SK-N-SH (cell line): Measurements from ENCODE around the gene ADAP1. TPM values are rescaled to one million over a fixed set of nuclear protein-coding genes. Genes with fewer than 3 reads are reported as not detected.

ENCODE experiments used
- CTCF ChIA-PET: fragments of 300-600, 350-600 bp; formaldehyde crosslinking; extraction: SDS; loops from one replicate; lab custom pipeline; 2021; lab: Yijun Ruan, JAX
- POLR2A ChIA-PET: fragments of 350-600 bp; sonication (Branson Sonifier 250); formaldehyde crosslinking; extraction: SDS; loops from one replicate; lab custom pipeline; 2020; ENCODE audit warnings: antibody characterized with exemption, inconsistent platforms; lab: Yijun Ruan, JAX
- DNase-seq: peaks from one replicate; pipeline ENCODE4 v3.0.0; 2012
- H2AFZ ChIP-seq: fragments of 200-600 bp; sonication (generic); 2 replicates; pipeline ENCODE4 v1.8.1; 2016; ENCODE audit warnings: antibody characterized with exemption, mild to moderate bottlenecking, low read depth
- H3F3A ChIP-seq: fragments of 200-600 bp; sonication (generic); replicated peaks from 2 replicates; pipeline ENCODE3; 2016; ENCODE audit warnings: antibody characterized with exemption, mild to moderate bottlenecking; ENCODE audit not compliant: insufficient read depth
- H3K27ac ChIP-seq, 2 experiments: fragments of 200-500 bp in 1 of 2; fragments of 200-600 bp in 1 of 2; sonication (Bioruptor generic) in 1 of 2; sonication (generic), shearing (Covaris generic) in 1 of 2; 2 replicates each; pipeline versions ENCODE4 v1.5.1 to v1.6.1; 2014 to 2016; ENCODE audit warnings: low read depth in 2 of 2, inconsistent platforms in 1 of 2, low read length in 1 of 2, mild to moderate bottlenecking in 1 of 2, mixed read lengths in 1 of 2
- H3K27me3 ChIP-seq: fragments of 200-600 bp; sonication (generic), shearing (Covaris generic); 2 replicates; pipeline ENCODE4 v1.6.1; 2016; ENCODE audit warnings: mixed run types; ENCODE audit not compliant: insufficient read depth
- H3K36me3 ChIP-seq, 2 experiments: fragments of 200-500 bp in 1 of 2; fragments of 200-600 bp in 1 of 2; sonication (Bioruptor generic) in 1 of 2; sonication (generic) in 1 of 2; replicated peaks in 1 of 2; 2 replicates each; pipeline versions ENCODE3 to v1.5.1; 2014 to 2016; ENCODE audit warnings: low read length in 1 of 2, mild to moderate bottlenecking in 1 of 2; ENCODE audit not compliant: insufficient read depth in 2 of 2, control insufficient read depth in 1 of 2
- H3K4me1 ChIP-seq, 2 experiments: fragments of 200-500 bp in 1 of 2; fragments of 200-600 bp in 1 of 2; sonication (Bioruptor generic) in 1 of 2; sonication (generic), shearing (Covaris generic) in 1 of 2; 2 replicates each; pipeline versions ENCODE4 v1.5.1 to v1.6.1; 2014 to 2016; ENCODE audit warnings: low read depth in 1 of 2, low read length in 1 of 2, mixed run types in 1 of 2; ENCODE audit not compliant: insufficient read depth in 2 of 2, control insufficient read depth in 1 of 2
- H3K4me2 ChIP-seq: fragments of 200-600 bp; sonication (generic), shearing (Covaris generic); 2 replicates; pipeline ENCODE4 v1.6.1; 2017; ENCODE audit warnings: mixed run types
- H3K4me3 ChIP-seq, 2 experiments: fragments of 200-500 bp in 1 of 2; fragments of 200-600 bp in 1 of 2; sonication (Bioruptor generic) in 1 of 2; sonication (generic), shearing (Covaris generic) in 1 of 2; 2 replicates each; pipeline versions ENCODE4 v1.5.1 to v1.8.1; 2014 to 2016; ENCODE audit warnings: low read depth in 2 of 2, inconsistent platforms in 1 of 2, low read length in 1 of 2, mild to moderate bottlenecking in 1 of 2, mixed read lengths in 1 of 2, moderate library complexity in 1 of 2
- H3K79me2 ChIP-seq: fragments of 200-600 bp; sonication (generic); 2 replicates; pipeline ENCODE4 v1.8.1; 2017; ENCODE audit warnings: mild to moderate bottlenecking; ENCODE audit not compliant: insufficient read depth
- H3K9ac ChIP-seq: fragments of 200-600 bp; sonication (generic); 2 replicates; pipeline ENCODE4 v1.6.1; 2017; ENCODE audit warnings: mixed run types
- H3K9me2 ChIP-seq: fragments of 200-600 bp; sonication (generic); 2 replicates; pipeline ENCODE4 v1.6.1; 2017; ENCODE audit warnings: mixed run types
- H3K9me3 ChIP-seq: fragments of 200-600 bp; sonication (generic); 2 replicates; pipeline ENCODE4 v1.6.1; 2017; ENCODE audit warnings: mixed run types, mild to moderate bottlenecking, moderate library complexity
- H4K20me1 ChIP-seq: fragments of 200-600 bp; sonication (generic); 2 replicates; pipeline ENCODE4 v1.6.1; 2017; ENCODE audit warnings: mild to moderate bottlenecking, mixed run types; ENCODE audit not compliant: insufficient read depth
- ELF1 ChIP-seq: IDR thresholded peaks from 2 replicates; pipeline ENCODE4 v1.4.0; 2012
- FOXJ3 ChIP-seq: sonication (generic); formaldehyde crosslinking; IDR thresholded peaks from 2 replicates; pipeline ENCODE4 v1.5.1; 2020; ENCODE audit warnings: mild to moderate bottlenecking, missing genetic modification reagents
- FOXM1 ChIP-seq: IDR thresholded peaks from 2 replicates; pipeline ENCODE4 v1.4.0; 2012; ENCODE audit warnings: low read depth, mild to moderate bottlenecking
- GATA2 ChIP-seq: sonication (generic); formaldehyde crosslinking; IDR thresholded peaks from 2 replicates; pipeline ENCODE4 v1.5.0; 2020; ENCODE audit warnings: mild to moderate bottlenecking, missing genetic modification reagents
- JUND ChIP-seq: IDR thresholded peaks from 2 replicates; pipeline ENCODE4 v1.4.0; 2012
- MEF2A ChIP-seq: IDR thresholded peaks from 2 replicates; pipeline ENCODE4 v1.4.0; 2012; ENCODE audit warnings: low read depth, borderline replicate concordance
- NFIC ChIP-seq: IDR thresholded peaks from 2 replicates; pipeline ENCODE4 v1.4.0; 2012; ENCODE audit warnings: borderline replicate concordance
- NRF1 ChIP-seq: IDR thresholded peaks from 2 replicates; pipeline ENCODE4 v1.6.1; 2012; ENCODE audit warnings: low read depth, mild to moderate bottlenecking, low read length
- RAD21 ChIP-seq: IDR thresholded peaks from 2 replicates; pipeline ENCODE4 v1.6.1; 2012; ENCODE audit warnings: mild to moderate bottlenecking, low read length
- SIN3A ChIP-seq: IDR thresholded peaks from 2 replicates; pipeline ENCODE4 v1.6.1; 2012; ENCODE audit warnings: low read depth, mild to moderate bottlenecking, low read length, moderate library complexity, borderline replicate concordance
- YY1 ChIP-seq: IDR thresholded peaks from 2 replicates; pipeline ENCODE4 v1.4.0; 2012; ENCODE audit warnings: low read depth, mild to moderate bottlenecking
- WGBS: methylation state at CpG from one replicate; pipeline ENCODE4 v1.1.6; 2017; ENCODE audit warnings: low lambda C conversion rate; 5-methylcytosine and 5-hydroxymethylcytosine counted together
- polyA plus RNA-seq, 3 experiments: library from polyadenylated mRNA; depleted of rRNA; stranded (reverse); fragments of >200 nt; gene quantifications; 2 replicates each; pipeline ENCODE4 v1.2.3, GENCODE V29; 2012
- TF ChIP-seq, protein P1 (sequence below): IDR thresholded peaks from 2 replicates; pipeline ENCODE4 v1.4.0; 2012; ENCODE audit warnings: low read depth, borderline replicate concordance
- TF ChIP-seq, protein P2 (sequence below): IDR thresholded peaks from 2 replicates; pipeline ENCODE4 v1.4.0; 2012; ENCODE audit warnings: low read depth
- TF ChIP-seq, protein P3 (sequence below): IDR thresholded peaks from 2 replicates; pipeline ENCODE4 v1.4.0; 2012; ENCODE audit warnings: low read depth, borderline replicate concordance
- TF ChIP-seq, protein P4 (sequence below): fragments of 150-350 bp; IDR thresholded peaks from 2 replicates; pipeline ENCODE4 v1.6.1; 2017; ENCODE audit warnings: antibody characterized with exemption, low read length, low read depth, borderline replicate concordance

Gene ADAP1
- polyA plus RNA-seq, 1 of the 3 experiments (the other 2 are of a cell fraction) = 3.2 TPM

DNA sequence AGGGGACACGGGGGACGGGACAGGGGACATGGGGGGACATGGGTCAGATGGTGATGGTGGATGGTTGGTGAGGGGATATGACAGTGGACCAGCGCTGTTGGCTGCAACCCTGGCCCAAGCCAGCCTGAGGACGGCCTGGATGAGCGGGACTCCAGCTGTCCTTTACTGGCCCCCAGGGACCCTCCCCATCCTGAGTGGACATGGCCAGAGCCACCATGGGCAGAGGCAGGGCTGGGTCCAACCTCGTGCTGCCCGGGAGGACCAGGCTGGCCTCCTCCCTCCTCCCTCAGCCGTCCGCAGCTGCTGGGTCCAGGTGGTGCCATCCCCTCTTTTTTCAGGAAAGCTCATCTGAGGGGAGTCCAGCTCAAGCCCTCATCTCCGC lies 47.7 kb downstream of the ADAP1 start:
- H3K27ac ChIP-seq = no peak overlapping the region
- H4K20me1 ChIP-seq = no peaks in the 10 kb centered on the region
- TF ChIP-seq JUND = no peak
- no peak for TF ChIP-seq RAD21
- no peak for TF ChIP-seq ELF1
- no peak for TF ChIP-seq NFIC
- TF ChIP-seq NRF1 = no peak
- TF ChIP-seq YY1 = no peak
- no peak for TF ChIP-seq FOXJ3 (CRISPR knock-in tag)
- TF ChIP-seq GATA2 (CRISPR knock-in tag) = no peak
- no peak for TF ChIP-seq MEF2A
- TF ChIP-seq, protein P1, sequence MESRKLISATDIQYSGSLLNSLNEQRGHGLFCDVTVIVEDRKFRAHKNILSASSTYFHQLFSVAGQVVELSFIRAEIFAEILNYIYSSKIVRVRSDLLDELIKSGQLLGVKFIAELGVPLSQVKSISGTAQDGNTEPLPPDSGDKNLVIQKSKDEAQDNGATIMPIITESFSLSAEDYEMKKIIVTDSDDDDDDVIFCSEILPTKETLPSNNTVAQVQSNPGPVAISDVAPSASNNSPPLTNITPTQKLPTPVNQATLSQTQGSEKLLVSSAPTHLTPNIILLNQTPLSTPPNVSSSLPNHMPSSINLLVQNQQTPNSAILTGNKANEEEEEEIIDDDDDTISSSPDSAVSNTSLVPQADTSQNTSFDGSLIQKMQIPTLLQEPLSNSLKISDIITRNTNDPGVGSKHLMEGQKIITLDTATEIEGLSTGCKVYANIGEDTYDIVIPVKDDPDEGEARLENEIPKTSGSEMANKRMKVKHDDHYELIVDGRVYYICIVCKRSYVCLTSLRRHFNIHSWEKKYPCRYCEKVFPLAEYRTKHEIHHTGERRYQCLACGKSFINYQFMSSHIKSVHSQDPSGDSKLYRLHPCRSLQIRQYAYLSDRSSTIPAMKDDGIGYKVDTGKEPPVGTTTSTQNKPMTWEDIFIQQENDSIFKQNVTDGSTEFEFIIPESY = no peak
- TF ChIP-seq, protein P2, sequence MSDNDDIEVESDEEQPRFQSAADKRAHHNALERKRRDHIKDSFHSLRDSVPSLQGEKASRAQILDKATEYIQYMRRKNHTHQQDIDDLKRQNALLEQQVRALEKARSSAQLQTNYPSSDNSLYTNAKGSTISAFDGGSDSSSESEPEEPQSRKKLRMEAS = no peak
- TF ChIP-seq, protein P3, sequence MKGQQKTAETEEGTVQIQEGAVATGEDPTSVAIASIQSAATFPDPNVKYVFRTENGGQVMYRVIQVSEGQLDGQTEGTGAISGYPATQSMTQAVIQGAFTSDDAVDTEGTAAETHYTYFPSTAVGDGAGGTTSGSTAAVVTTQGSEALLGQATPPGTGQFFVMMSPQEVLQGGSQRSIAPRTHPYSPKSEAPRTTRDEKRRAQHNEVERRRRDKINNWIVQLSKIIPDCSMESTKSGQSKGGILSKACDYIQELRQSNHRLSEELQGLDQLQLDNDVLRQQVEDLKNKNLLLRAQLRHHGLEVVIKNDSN = no peak
- TF ChIP-seq, protein P4, sequence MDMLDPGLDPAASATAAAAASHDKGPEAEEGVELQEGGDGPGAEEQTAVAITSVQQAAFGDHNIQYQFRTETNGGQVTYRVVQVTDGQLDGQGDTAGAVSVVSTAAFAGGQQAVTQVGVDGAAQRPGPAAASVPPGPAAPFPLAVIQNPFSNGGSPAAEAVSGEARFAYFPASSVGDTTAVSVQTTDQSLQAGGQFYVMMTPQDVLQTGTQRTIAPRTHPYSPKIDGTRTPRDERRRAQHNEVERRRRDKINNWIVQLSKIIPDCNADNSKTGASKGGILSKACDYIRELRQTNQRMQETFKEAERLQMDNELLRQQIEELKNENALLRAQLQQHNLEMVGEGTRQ = no peak
- TF ChIP-seq FOXM1 = no peak
- no peak for TF ChIP-seq SIN3A
- TF ChIP-seq, all 33 proteins: peak for 0
- H3K4me2 ChIP-seq = no peak overlapping the region
- ChIA-PET CTCF (interaction anchor here (0.9 to 4.7 kb wide), 9 partner anchors 11 to 270 kb away, joined by 3 to 99 read pairs (median 26); partner anchors contain the start of genes ADAP1 and COX19), POLR2A (interaction anchor here (0.5 to 1.0 kb wide), 2 partner anchors 9 to 49 kb away, joined by 3 read pairs; no protein-coding TSS in a partner anchor)
- H3K4me1 ChIP-seq = peaks cover 6 to 11% of the 10 kb centered on the region in 2 experiments; a peak in 3 of 4 replicates
- no peak overlapping the region for H2AFZ ChIP-seq
- H3K27me3 ChIP-seq = no peaks in the 10 kb centered on the region
- no peak overlapping the region for H3K9ac ChIP-seq
- no peaks in the 10 kb centered on the region for H3K79me2 ChIP-seq
- no peaks in the 10 kb centered on the region for H3K36me3 ChIP-seq
- no peaks in the 10 kb centered on the region for H3K9me3 ChIP-seq
- no peak overlapping the region for H3K4me3 ChIP-seq
- WGBS = 60% methylated on average over 10 of the region's 10 CpGs
- DNase-seq = no peak
- peaks cover 7% of the 10 kb centered on the region for H3F3A ChIP-seq
- H3K9me2 ChIP-seq = no peaks in the 10 kb centered on the region
